ENCODE data around the gene RPIA.

- TF ChIP-seq ATF3 (IDR thresholded peaks at IDR 0.05), result no peak
- TF ChIP-seq ATF3 (CRISPR knock-in tag; conservative IDR thresholded peaks at IDR 0.05), result no peak
- TF ChIP-seq NCOA4 (IDR thresholded peaks at IDR 0.05; ENCODE audit: partially characterized antibody), result no peak
- TF ChIP-seq CTCF (IDR thresholded peaks at IDR 0.05 in 2 of 3, conservative IDR thresholded peaks at IDR 0.05 in 1 of 3; ENCODE audit: insufficient read depth in 2 of 3, low read depth in 1 of 3, low read length in 3 of 3), result no peak
Observed at GRCh38 chr2:88658326-88658725, 33.1 kb upstream of the RPIA start.
